ENCODE results near the gene TACR1. TPM values are rescaled to one million over a fixed set of nuclear protein-coding genes. Genes with fewer than 3 reads are reported as not detected.

The TACR1 gene
- total RNA-seq, 4 donors from 2014 or later: 2.0 to 7.7 (median 5.0) TPM

GRCh38 chr2:75190271-75190990 lies 8.9 kb downstream of the TACR1 start:
- no peak for TF ChIP-seq CTCF (IDR thresholded peaks at IDR 0.05; ENCODE audit: low read depth)

- TF ChIP-seq CTCF (IDR thresholded peaks at IDR 0.05; ENCODE audit: low read depth): no peak
These were observed 12.5 kb downstream of the TACR1 start for GRCh38 chr2:75186821-75187220.

GRCh38 chr2:75182606-75183005 lies 16.7 kb downstream of the TACR1 start:
- no peak for TF ChIP-seq CTCF (IDR thresholded peaks at IDR 0.05; ENCODE audit: low read depth)

GRCh38 chr2:75180476-75180875 lies 18.8 kb downstream of the TACR1 start:
- no peak for TF ChIP-seq CTCF (IDR thresholded peaks at IDR 0.05; ENCODE audit: low read depth)

- TF ChIP-seq CTCF (IDR thresholded peaks at IDR 0.05; ENCODE audit: low read depth): no peak
These were observed 21.9 kb downstream of the TACR1 start for GRCh38 chr2:75177427-75177826.

GRCh38 chr2:75175456-75175855 lies 23.9 kb downstream of the TACR1 start:
- no peak for TF ChIP-seq CTCF (IDR thresholded peaks at IDR 0.05; ENCODE audit: low read depth)

DNA sequence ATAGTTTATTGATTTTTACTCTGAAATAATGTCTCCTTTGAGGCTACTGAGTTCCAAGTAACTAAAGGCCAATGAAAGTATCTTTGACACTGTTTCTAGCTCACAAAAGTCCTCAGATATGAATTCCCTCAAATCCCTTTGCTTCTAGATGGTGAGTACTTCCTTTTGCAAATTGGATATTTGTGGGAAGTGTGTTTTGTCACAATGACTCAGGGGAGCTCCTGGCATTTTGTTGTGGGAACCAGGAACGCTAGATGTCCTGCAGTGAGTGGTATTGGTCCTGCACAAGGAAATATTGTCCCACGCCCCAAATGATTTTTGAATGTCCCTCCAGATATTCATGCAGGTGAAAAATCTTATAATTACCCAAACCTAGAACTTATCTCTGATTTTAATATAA lies 24.3 kb downstream of the TACR1 start:
- TF ChIP-seq CTCF (IDR thresholded peaks at IDR 0.05; ENCODE audit: low read depth): no peak

Data from subcutaneous adipose tissue (tissue), 4 donors.